ENCODE data around the gene ZNF644. TPM values are rescaled to one million over a fixed set of nuclear protein-coding genes. Genes with fewer than 3 reads are reported as not detected.

The ZNF644 gene
- total and polyA plus RNA-seq, 4 donors = 45.3 to 149 (median 79.3) TPM

DNA sequence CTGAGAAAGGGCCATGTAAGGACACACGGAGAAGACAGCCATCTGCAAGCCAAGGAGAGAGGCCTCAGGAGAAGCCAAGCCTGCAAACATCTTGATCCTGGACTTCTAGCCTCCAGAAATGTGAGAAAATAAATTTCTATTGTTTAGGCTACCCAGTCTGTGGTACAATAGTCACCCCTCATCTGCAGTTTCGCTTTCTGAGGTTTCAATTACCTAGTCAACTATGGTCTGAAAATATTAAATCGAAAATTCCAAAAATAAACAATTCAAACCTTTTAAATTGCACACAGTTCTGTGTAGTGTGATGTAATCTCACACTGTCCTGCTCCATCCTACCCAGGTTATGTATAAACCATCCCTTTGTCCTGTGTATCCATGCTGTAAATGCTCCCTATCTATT lies 52.6 kb downstream of the ZNF644 start:
- no peaks in the 10 kb centered on the region for H3K9me3 ChIP-seq (ENCODE audit: control insufficient read depth, insufficient read depth, low read length)
- H3K4me1 ChIP-seq (ENCODE audit: control insufficient read depth, insufficient read depth, low read length) = no peaks in the 10 kb centered on the region
- no peak for DNase-seq (ENCODE audit: low read depth in 4 of 6, low spot score in 6 of 6)
- no peaks in the 10 kb centered on the region for H3K27me3 ChIP-seq (ENCODE audit: control insufficient read depth, insufficient read depth, low read length)
- 67% methylated on average over 1 of the region's 3 CpGs for WGBS (ENCODE audit: insufficient coverage)
- H3K4me3 ChIP-seq (ENCODE audit: low read depth, low read length) = no peak overlapping the region
- H3K36me3 ChIP-seq (ENCODE audit: control insufficient read depth, insufficient read depth, low read length) = no peaks in the 10 kb centered on the region
- H3K27ac ChIP-seq (ENCODE audit: low read depth, low read length) = no peak overlapping the region

- DNase-seq (ENCODE audit: low read depth in 4 of 6, low spot score in 6 of 6) = peak; percentile 7 to 83 (median 16)
- no CpG with 5 or more reads among the region's 1 CpG for WGBS (ENCODE audit: insufficient coverage)
- no peaks in the 10 kb centered on the region for H3K4me1 ChIP-seq (ENCODE audit: control insufficient read depth, insufficient read depth, low read length)
- H3K36me3 ChIP-seq (ENCODE audit: control insufficient read depth, insufficient read depth, low read length) = no peaks in the 10 kb centered on the region
- H3K27me3 ChIP-seq (ENCODE audit: control insufficient read depth, insufficient read depth, low read length) = no peaks in the 10 kb centered on the region
- H3K4me3 ChIP-seq (ENCODE audit: low read depth, low read length) = no peak overlapping the region
- H3K9me3 ChIP-seq (ENCODE audit: control insufficient read depth, insufficient read depth, low read length) = no peaks in the 10 kb centered on the region
- H3K27ac ChIP-seq (ENCODE audit: low read depth, low read length) = no peak overlapping the region
These were observed 57.3 kb downstream of the ZNF644 start for GRCh38 chr1:90964444-90965035.

GRCh38 chr1:90963651-90964050 lies 58.2 kb downstream of the ZNF644 start:
- no peak overlapping the region for H3K27ac ChIP-seq (ENCODE audit: low read depth, low read length)
- H3K9me3 ChIP-seq (ENCODE audit: control insufficient read depth, insufficient read depth, low read length) = peaks cover 3% of the 10 kb centered on the region
- H3K27me3 ChIP-seq (ENCODE audit: control insufficient read depth, insufficient read depth, low read length) = no peaks in the 10 kb centered on the region
- WGBS (ENCODE audit: insufficient coverage) = 80% methylated on average over 1 of the region's 1 CpG
- no peaks in the 10 kb centered on the region for H3K36me3 ChIP-seq (ENCODE audit: control insufficient read depth, insufficient read depth, low read length)
- no peak for DNase-seq (ENCODE audit: low read depth in 4 of 6, low spot score in 6 of 6)
- H3K4me3 ChIP-seq (ENCODE audit: low read depth, low read length) = no peak overlapping the region
- no peaks in the 10 kb centered on the region for H3K4me1 ChIP-seq (ENCODE audit: control insufficient read depth, insufficient read depth, low read length)

DNA sequence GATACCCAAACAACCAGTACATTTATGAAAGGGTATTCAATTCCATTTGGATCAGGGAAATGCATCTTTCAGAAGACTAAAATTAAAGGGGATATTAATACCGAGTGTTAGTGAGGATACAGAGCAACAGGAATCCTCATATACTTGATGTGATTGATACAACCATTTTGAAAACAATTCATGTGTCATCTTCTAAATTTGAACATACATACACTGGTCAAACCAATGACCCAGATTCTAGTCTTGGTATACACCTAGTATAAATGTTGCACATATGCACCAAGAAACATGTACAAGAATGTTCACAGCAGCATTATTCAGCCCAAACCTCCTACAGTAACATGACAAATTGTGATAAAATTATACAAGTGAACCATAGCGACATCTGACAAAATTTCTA lies 58.6 kb downstream of the ZNF644 start:
- Histone ChIP-seq H3K4me3 (ENCODE audit: low read depth, low read length) (no peak overlapping the region), H3K9me3 (ENCODE audit: control insufficient read depth, insufficient read depth, low read length) (peaks cover 6% of the 10 kb centered on the region), H3K27me3 (ENCODE audit: control insufficient read depth, insufficient read depth, low read length) (no peaks in the 10 kb centered on the region), H3K27ac (ENCODE audit: low read depth, low read length) (no peak overlapping the region), H3K4me1 (ENCODE audit: control insufficient read depth, insufficient read depth, low read length) (no peaks in the 10 kb centered on the region), H3K36me3 (ENCODE audit: control insufficient read depth, insufficient read depth, low read length) (no peaks in the 10 kb centered on the region)
- no peak for DNase-seq (ENCODE audit: low read depth in 4 of 6, low spot score in 6 of 6)
- no CpG with 5 or more reads among the region's 2 CpGs for WGBS (ENCODE audit: insufficient coverage)

DNA sequence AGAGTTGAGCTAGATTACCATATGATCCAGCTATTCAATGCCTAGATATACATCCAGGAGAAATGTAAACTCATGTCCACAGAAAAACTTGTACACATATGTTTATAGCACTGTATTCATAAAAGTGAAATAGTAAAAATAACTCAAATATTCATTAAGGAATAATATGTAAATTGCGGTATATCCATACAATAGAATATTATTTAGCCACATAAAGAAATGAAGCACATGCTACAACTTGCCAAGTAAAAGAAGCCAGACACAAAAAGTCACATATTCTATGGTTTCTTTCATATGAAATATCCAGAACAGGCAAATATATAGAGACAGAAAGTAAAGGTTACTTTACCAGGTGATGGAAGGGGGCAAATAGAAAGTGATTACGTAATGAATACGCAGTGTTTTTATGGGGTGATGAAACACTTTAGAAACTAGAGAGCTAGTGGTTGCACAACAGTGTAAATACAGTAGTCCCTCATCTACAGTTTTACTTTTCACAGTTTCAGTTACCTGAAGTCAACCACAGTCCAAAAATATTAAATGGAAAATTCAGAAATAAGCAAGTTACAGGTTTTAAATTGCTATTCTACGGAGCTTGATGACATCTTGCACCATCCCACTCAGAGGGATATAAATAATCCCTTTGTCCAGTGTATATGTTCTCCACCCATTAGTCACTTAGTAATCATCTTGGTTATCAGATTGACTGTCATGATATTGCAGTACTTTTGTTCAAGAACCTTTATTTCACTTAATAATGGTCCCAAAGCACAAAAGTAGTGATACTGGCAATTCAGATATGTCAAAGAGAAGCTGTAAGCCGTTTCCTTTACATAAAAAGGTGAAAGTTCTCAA lies 62.3 kb downstream of the ZNF644 start:
- H3K4me3 ChIP-seq (ENCODE audit: low read depth, low read length) = no peak overlapping the region
- WGBS (ENCODE audit: insufficient coverage) = 100% methylated on average over 1 of the region's 5 CpGs
- H3K36me3 ChIP-seq (ENCODE audit: control insufficient read depth, insufficient read depth, low read length) = no peaks in the 10 kb centered on the region
- H3K9me3 ChIP-seq (ENCODE audit: control insufficient read depth, insufficient read depth, low read length) = peaks cover 11% of the 10 kb centered on the region
- no peak for DNase-seq (ENCODE audit: low read depth in 4 of 6, low spot score in 6 of 6)
- no peaks in the 10 kb centered on the region for H3K27me3 ChIP-seq (ENCODE audit: control insufficient read depth, insufficient read depth, low read length)
- no peaks in the 10 kb centered on the region for H3K4me1 ChIP-seq (ENCODE audit: control insufficient read depth, insufficient read depth, low read length)
- no peak overlapping the region for H3K27ac ChIP-seq (ENCODE audit: low read depth, low read length)

DNA sequence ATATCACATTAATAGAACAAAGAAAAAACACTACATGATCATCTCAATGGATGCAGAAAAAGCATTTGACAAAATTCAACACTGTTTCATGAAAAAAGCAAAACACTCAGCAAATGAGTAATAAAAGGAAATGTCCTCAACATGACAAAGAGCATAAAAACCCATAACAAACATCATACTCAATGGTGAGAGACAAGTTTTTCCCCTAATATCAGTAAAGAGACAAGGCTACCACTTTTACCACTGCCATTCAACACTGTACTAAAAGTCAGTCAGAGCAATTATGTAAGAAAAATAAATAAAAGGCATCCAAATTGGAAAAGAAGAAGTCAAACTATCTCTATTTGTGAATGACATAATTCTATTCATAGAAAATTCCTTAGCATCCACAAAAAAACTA lies 64.3 kb downstream of the ZNF644 start:
- Histone ChIP-seq H3K27me3 (ENCODE audit: control insufficient read depth, insufficient read depth, low read length) (no peaks in the 10 kb centered on the region), H3K27ac (ENCODE audit: low read depth, low read length) (no peak overlapping the region), H3K9me3 (ENCODE audit: control insufficient read depth, insufficient read depth, low read length) (peaks cover 11% of the 10 kb centered on the region), H3K4me3 (ENCODE audit: low read depth, low read length) (no peak overlapping the region), H3K36me3 (ENCODE audit: control insufficient read depth, insufficient read depth, low read length) (no peaks in the 10 kb centered on the region), H3K4me1 (ENCODE audit: control insufficient read depth, insufficient read depth, low read length) (no peaks in the 10 kb centered on the region)
- DNase-seq (ENCODE audit: low read depth in 4 of 6, low spot score in 6 of 6) = no peak

GRCh38 chr1:90955769-90956168 lies 66.1 kb downstream of the ZNF644 start:
- H3K36me3 ChIP-seq (ENCODE audit: control insufficient read depth, insufficient read depth, low read length) = no peaks in the 10 kb centered on the region

GRCh38 chr1:90952906-90953305 lies 68.9 kb downstream of the ZNF644 start:
- no peak for DNase-seq (ENCODE audit: low read depth in 4 of 6, low spot score in 6 of 6)
- no peaks in the 10 kb centered on the region for H3K4me1 ChIP-seq (ENCODE audit: control insufficient read depth, insufficient read depth, low read length)
- no CpG with 5 or more reads among the region's 3 CpGs for WGBS (ENCODE audit: insufficient coverage)

More at GRCh38 chr1:90955769-90956168, 66.1 kb downstream of the ZNF644 start:
- H3K27me3 ChIP-seq (ENCODE audit: control insufficient read depth, insufficient read depth, low read length) = no peaks in the 10 kb centered on the region
- H3K9me3 ChIP-seq (ENCODE audit: control insufficient read depth, insufficient read depth, low read length) = peaks cover 11% of the 10 kb centered on the region
- no peak for DNase-seq (ENCODE audit: low read depth in 4 of 6, low spot score in 6 of 6)
- no peaks in the 10 kb centered on the region for H3K4me1 ChIP-seq (ENCODE audit: control insufficient read depth, insufficient read depth, low read length)
- no CpG with 5 or more reads among the region's 1 CpG for WGBS (ENCODE audit: insufficient coverage)
- no peak overlapping the region for H3K4me3 ChIP-seq (ENCODE audit: low read depth, low read length)
- no peak overlapping the region for H3K27ac ChIP-seq (ENCODE audit: low read depth, low read length)

GRCh38 chr1:90951009-90951408 lies 70.8 kb downstream of the ZNF644 start:
- WGBS (ENCODE audit: insufficient coverage) = 89% methylated on average over 1 of the region's 2 CpGs
- no peak for DNase-seq (ENCODE audit: low read depth in 4 of 6, low spot score in 6 of 6)
- no peaks in the 10 kb centered on the region for H3K36me3 ChIP-seq (ENCODE audit: control insufficient read depth, insufficient read depth, low read length)

More at GRCh38 chr1:90952906-90953305, 68.9 kb downstream of the ZNF644 start:
- no peaks in the 10 kb centered on the region for H3K36me3 ChIP-seq (ENCODE audit: control insufficient read depth, insufficient read depth, low read length)
- no peak overlapping the region for H3K27ac ChIP-seq (ENCODE audit: low read depth, low read length)
- no peaks in the 10 kb centered on the region for H3K27me3 ChIP-seq (ENCODE audit: control insufficient read depth, insufficient read depth, low read length)
- H3K4me3 ChIP-seq (ENCODE audit: low read depth, low read length) = no peak overlapping the region
- peaks cover 5% of the 10 kb centered on the region for H3K9me3 ChIP-seq (ENCODE audit: control insufficient read depth, insufficient read depth, low read length)

DNA sequence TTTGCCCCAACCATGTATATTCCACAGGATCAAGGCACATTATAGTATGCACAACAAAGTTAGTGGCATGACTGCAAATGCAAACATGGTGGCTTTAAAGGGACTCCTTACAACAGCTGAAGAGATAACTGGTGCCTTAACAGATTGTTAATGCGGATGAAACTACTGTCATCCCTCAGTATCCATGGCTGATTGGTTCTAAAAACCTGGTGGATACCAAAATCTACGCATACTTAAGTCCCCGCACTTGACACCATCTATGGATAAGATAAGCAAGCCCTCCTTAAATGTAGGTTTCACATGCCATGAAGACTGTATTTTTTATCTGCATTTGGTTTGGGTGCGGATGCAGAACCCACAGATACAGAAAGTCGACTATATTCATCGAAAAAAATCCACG lies 73.5 kb downstream of the ZNF644 start:
- H3K27me3 ChIP-seq (ENCODE audit: control insufficient read depth, insufficient read depth, low read length) = no peaks in the 10 kb centered on the region
- H3K4me1 ChIP-seq (ENCODE audit: control insufficient read depth, insufficient read depth, low read length) = no peaks in the 10 kb centered on the region
- H3K36me3 ChIP-seq (ENCODE audit: control insufficient read depth, insufficient read depth, low read length) = no peaks in the 10 kb centered on the region
- 95% methylated on average over 5 of the region's 7 CpGs for WGBS (ENCODE audit: insufficient coverage)
- DNase-seq (ENCODE audit: low read depth in 4 of 6, low spot score in 6 of 6) = no peak
- no peaks in the 10 kb centered on the region for H3K9me3 ChIP-seq (ENCODE audit: control insufficient read depth, insufficient read depth, low read length)
- H3K27ac ChIP-seq (ENCODE audit: low read depth, low read length) = no peak overlapping the region
- no peak overlapping the region for H3K4me3 ChIP-seq (ENCODE audit: low read depth, low read length)

More at GRCh38 chr1:90951009-90951408, 70.8 kb downstream of the ZNF644 start:
- no peaks in the 10 kb centered on the region for H3K4me1 ChIP-seq (ENCODE audit: control insufficient read depth, insufficient read depth, low read length)
- no peaks in the 10 kb centered on the region for H3K27me3 ChIP-seq (ENCODE audit: control insufficient read depth, insufficient read depth, low read length)
- no peak overlapping the region for H3K4me3 ChIP-seq (ENCODE audit: low read depth, low read length)
- no peak overlapping the region for H3K27ac ChIP-seq (ENCODE audit: low read depth, low read length)
- H3K9me3 ChIP-seq (ENCODE audit: control insufficient read depth, insufficient read depth, low read length) = peaks cover 5% of the 10 kb centered on the region
